Left lung (tissue), 10 donors: ENCODE measurements around the gene FRY. TPM values are rescaled to one million over a fixed set of nuclear protein-coding genes. Genes with fewer than 3 reads are reported as not detected.
A peak's percentile ranks its signal among the peaks of the same experiment; 100 is the strongest.

ENCODE experiments used
- ATAC-seq: fragments of 200-7000 bp; cut with Tn5 transposase; one replicate; pipeline ENCODE4 v1.9.1; 2020; ENCODE audit warnings: moderate library complexity
- DNase-seq, 4 donors: peaks; one replicate each; pipeline ENCODE4 v3.0.0-alpha.2; 2013 to 2020
- H3K27ac ChIP-seq, 2 donors: fragments of 200-600 bp; sonication (generic) in 1 of 2; one replicate each; pipeline versions ENCODE4 v1.5.0 to v1.8.0; 2020 to 2021
- H3K27me3 ChIP-seq, 2 donors: fragments of 200-600 bp; sonication (generic) in 1 of 2; one replicate each; pipeline versions ENCODE4 v1.5.0 to v1.8.0; 2020 to 2021
- H3K36me3 ChIP-seq, 2 donors: fragments of 200-600 bp; sonication (generic) in 1 of 2; one replicate each; pipeline versions ENCODE4 v1.5.0 to v1.8.0; 2020 to 2021
- H3K4me1 ChIP-seq, 2 donors: fragments of 200-600 bp; one replicate each; pipeline ENCODE4 v1.8.0; 2021
- H3K4me3 ChIP-seq, 2 donors: fragments of 200-600 bp; sonication (generic) in 1 of 2; one replicate each; pipeline versions ENCODE4 v1.5.0 to v1.8.0; 2020 to 2021; ENCODE audit warnings: mild to moderate bottlenecking in 1 of 2
- H3K9me3 ChIP-seq, 2 donors: fragments of 200-600 bp; sonication (generic) in 1 of 2; one replicate each; pipeline versions ENCODE4 v1.5.0 to v1.8.0; 2020 to 2021
- intact Hi-C, 2 donors: fragments of 100-400 bp; cut with DNase I; formaldehyde crosslinking; loops; one replicate each; pipeline versions ENCODE4 v1.11.2 to v1.14.2; 2022
- polyA plus RNA-seq, 6 donors: library from polyadenylated mRNA; unstranded; fragments of 120-200 nt; gene quantifications; one replicate each; pipeline ENCODE4 v1.2.1, GENCODE V29; 2013; ENCODE audit not compliant: insufficient read length in 6 of 6
- total RNA-seq, 2 donors: library from RNA; stranded (reverse); fragmentation: NEBNext Ultra II Directional; extraction: Animal tissue kit (Norgen Biotek cat#: 25700); gene quantifications; one replicate each; pipeline ENCODE4 v1.2.1, GENCODE V29; 2021
- TF ChIP-seq, protein P1 (sequence below), 2 donors: fragments of 200-600 bp; sonication (generic) in 1 of 2; IDR thresholded peaks; one replicate each; pipeline versions ENCODE4 v1.5.0 to v1.8.0; 2021; ENCODE audit warnings: antibody characterized with exemption in 2 of 2
- donor health status: DM: no; HTN: yes; CAD: no.
- donor health status: DM: no; HTN: no; CAD: no.

Gene FRY
- total and polyA plus RNA-seq, 8 donors: 41.6 to 53.4 (median 49.2) TPM

- intact Hi-C loops: no loop called here
- ATAC-seq (no peak), DNase-seq (peak in 2 of 4 donors; percentile 33 to 66)
- TF ChIP-seq, protein P1, sequence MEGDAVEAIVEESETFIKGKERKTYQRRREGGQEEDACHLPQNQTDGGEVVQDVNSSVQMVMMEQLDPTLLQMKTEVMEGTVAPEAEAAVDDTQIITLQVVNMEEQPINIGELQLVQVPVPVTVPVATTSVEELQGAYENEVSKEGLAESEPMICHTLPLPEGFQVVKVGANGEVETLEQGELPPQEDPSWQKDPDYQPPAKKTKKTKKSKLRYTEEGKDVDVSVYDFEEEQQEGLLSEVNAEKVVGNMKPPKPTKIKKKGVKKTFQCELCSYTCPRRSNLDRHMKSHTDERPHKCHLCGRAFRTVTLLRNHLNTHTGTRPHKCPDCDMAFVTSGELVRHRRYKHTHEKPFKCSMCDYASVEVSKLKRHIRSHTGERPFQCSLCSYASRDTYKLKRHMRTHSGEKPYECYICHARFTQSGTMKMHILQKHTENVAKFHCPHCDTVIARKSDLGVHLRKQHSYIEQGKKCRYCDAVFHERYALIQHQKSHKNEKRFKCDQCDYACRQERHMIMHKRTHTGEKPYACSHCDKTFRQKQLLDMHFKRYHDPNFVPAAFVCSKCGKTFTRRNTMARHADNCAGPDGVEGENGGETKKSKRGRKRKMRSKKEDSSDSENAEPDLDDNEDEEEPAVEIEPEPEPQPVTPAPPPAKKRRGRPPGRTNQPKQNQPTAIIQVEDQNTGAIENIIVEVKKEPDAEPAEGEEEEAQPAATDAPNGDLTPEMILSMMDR (IDR thresholded peaks at IDR 0.05): no peak
- H3K36me3 ChIP-seq: peaks cover 0 to 20% of the 10 kb centered on the region in 2 donors
- H3K27me3 ChIP-seq: no peaks in the 10 kb centered on the region
- H3K27ac ChIP-seq: no peak overlapping the region
- H3K4me3 ChIP-seq: no peak overlapping the region
- H3K4me1 ChIP-seq: peaks cover 0 to 4% of the 10 kb centered on the region in 2 donors
- H3K9me3 ChIP-seq: no peaks in the 10 kb centered on the region
Observed at GRCh38 chr13:32205431-32206096, 174.0 kb downstream of the FRY start.

- H3K4me1 ChIP-seq: peaks cover 0 to 4% of the 10 kb centered on the region in 2 donors
- no peaks in the 10 kb centered on the region for H3K27me3 ChIP-seq
- H3K36me3 ChIP-seq: peaks cover 0 to 27% of the 10 kb centered on the region in 2 donors
- H3K27ac ChIP-seq: no peak overlapping the region
- ATAC-seq: no peak
- DNase-seq: no peak
- H3K4me3 ChIP-seq: no peak overlapping the region
- no peaks in the 10 kb centered on the region for H3K9me3 ChIP-seq
- TF ChIP-seq, protein P1 (IDR thresholded peaks at IDR 0.05): no peak
- intact Hi-C loops: no loop called here
Observed at GRCh38 chr13:32206097-32206740, 174.6 kb downstream of the FRY start.

GRCh38 chr13:32208860-32209259, 177.3 kb downstream of the FRY start:
- DNase-seq (no peak), ATAC-seq (no peak)
- Histone ChIP-seq H3K27me3 (no peaks in the 10 kb centered on the region), H3K27ac (no peak overlapping the region), H3K4me3 (no peak overlapping the region), H3K4me1 (peaks cover 4 to 5% of the 10 kb centered on the region in 2 donors), H3K9me3 (no peaks in the 10 kb centered on the region), H3K36me3 (peaks cover 0 to 52% of the 10 kb centered on the region in 2 donors)
- intact Hi-C loops: no loop called here
- TF ChIP-seq, protein P1 (IDR thresholded peaks at IDR 0.05): no peak

DNA sequence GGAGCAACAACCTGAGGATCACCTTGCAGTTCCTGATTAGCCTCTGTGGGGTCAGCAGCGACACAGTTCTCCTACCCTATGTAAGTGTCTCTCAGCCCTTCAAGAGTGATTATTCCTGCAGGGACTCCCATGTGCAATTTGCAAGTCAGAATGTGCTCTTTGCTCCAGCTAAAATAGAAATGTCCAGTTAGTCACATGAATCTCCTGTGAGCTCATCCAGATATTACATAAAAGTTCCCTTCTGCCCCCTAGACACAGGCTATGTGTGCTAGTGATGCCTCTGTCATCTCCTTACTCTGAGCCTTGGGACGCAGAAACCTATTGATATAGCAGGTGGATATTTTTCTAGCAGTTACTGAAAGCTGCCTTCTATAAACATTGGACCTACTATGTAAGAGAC, 178.1 kb downstream of the FRY start:
- Histone ChIP-seq H3K27me3 (no peaks in the 10 kb centered on the region), H3K9me3 (no peaks in the 10 kb centered on the region), H3K36me3 (peaks cover 0 to 60% of the 10 kb centered on the region in 2 donors), H3K4me3 (no peak overlapping the region), H3K4me1 (peaks cover 4 to 5% of the 10 kb centered on the region in 2 donors), H3K27ac (no peak overlapping the region)
- TF ChIP-seq, protein P1 (IDR thresholded peaks at IDR 0.05): no peak
- DNase-seq: no peak
- intact Hi-C loops: no loop called here
- ATAC-seq: no peak

DNA sequence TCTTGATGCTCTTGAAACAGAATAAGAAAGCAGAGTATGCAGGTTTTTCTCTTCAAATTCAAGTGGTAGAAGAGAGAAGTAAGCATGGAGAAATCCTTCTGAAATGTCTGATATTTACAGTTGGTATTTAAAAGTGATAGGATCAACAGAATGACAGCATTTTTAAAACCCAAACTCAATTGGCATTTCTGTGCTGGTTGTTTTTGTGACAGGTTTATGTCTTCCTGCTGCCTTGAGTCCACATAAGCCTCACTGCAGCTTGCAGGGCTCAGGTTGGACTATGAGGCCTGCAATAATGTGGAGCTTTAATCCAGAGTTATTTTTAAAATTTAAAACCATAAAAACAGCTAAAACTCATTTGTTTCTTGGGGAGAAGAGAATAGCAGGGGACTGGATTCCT, 178.5 kb downstream of the FRY start:
- Histone ChIP-seq H3K36me3 (peaks cover 0 to 61% of the 10 kb centered on the region in 2 donors), H3K4me3 (no peak overlapping the region), H3K9me3 (no peaks in the 10 kb centered on the region), H3K27ac (no peak overlapping the region), H3K4me1 (peaks cover 4 to 5% of the 10 kb centered on the region in 2 donors), H3K27me3 (no peaks in the 10 kb centered on the region)
- ATAC-seq (no peak), DNase-seq (no peak)
- intact Hi-C loops: no loop called here
- TF ChIP-seq, protein P1 (IDR thresholded peaks at IDR 0.05): no peak
